SH-SY5Y (cell line): ENCODE results near the gene TEX30.

Experiments used
- GATA2 ChIP-seq: IDR thresholded peaks from 2 replicates; pipeline ENCODE4 v1.6.1; 2011; ENCODE audit warnings: mild to moderate bottlenecking, low read depth, low read length
- GATA3 ChIP-seq: IDR thresholded peaks from 2 replicates; pipeline ENCODE4 v1.6.1; 2011; ENCODE audit warnings: low read depth, mild to moderate bottlenecking, low read length, moderate library complexity

DNA sequence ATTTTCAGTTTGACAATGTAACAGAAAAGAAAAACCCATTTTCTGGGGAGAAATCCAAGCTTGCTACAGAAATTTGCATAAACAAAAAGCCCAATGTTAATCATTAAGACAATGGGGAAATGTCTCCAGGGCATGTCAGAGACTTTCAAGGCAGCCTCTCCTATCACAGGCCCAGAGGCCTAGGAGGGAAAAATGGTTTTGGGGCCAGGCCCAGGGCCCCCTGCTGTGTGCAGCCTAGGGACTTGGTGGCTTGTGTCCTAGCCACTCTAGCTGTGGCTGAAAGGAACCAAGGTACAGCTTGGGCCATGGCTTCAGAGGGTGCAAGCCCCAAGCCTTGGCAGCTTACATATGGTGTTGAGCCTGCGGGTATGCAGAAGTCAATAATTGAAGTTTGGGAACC lies 8.0 kb upstream of the TEX30 start:
- TF ChIP-seq GATA3 = no peak
- TF ChIP-seq GATA2 = no peak
